ENCODE measurements around the gene MOGAT1.

GRCh38 chr2:222710736-222711135 lies 39.3 kb downstream of the MOGAT1 start:
- no peak for TF ChIP-seq ZNF274 (IDR thresholded peaks at IDR 0.05; ENCODE audit: low read depth, low read length)
- no peak for TF ChIP-seq CTCF (IDR thresholded peaks at IDR 0.05 in 2 of 3, conservative IDR thresholded peaks at IDR 0.05 in 1 of 3; ENCODE audit: borderline replicate concordance in 1 of 3, insufficient read depth in 1 of 3, low read depth in 2 of 3, low read length in 2 of 3)
- no peak for TF ChIP-seq SIN3A (IDR thresholded peaks at IDR 0.05; ENCODE audit: low read depth)

Measured in HCT116 (cell line).